HEK293 (cell line): Measurements from ENCODE around the gene CCDC50.

Experiments used
- ZIC2 ChIP-seq: fragments of 450-650 bp; formaldehyde crosslinking; IDR thresholded peaks from 2 replicates; pipeline ENCODE4 v1.5.1; 2016; ENCODE audit warnings: missing biosample characterization, missing genetic modification characterization
- ZNF10 ChIP-seq: fragments of 450-650 bp; formaldehyde crosslinking; IDR thresholded peaks from 2 replicates; pipeline ENCODE4 v1.5.1; 2017; ENCODE audit warnings: missing biosample characterization, missing genetic modification characterization
- ZNF610 ChIP-seq: fragments of 450-650 bp; formaldehyde crosslinking; IDR thresholded peaks from 2 replicates; pipeline ENCODE4 v1.5.1; 2016; ENCODE audit warnings: missing biosample characterization, missing genetic modification characterization, borderline replicate concordance
- ZNF776 ChIP-seq: fragments of 450-650 bp; formaldehyde crosslinking; IDR thresholded peaks from 2 replicates; pipeline ENCODE4 v1.5.0; 2017; ENCODE audit warnings: missing biosample characterization, missing genetic modification characterization, borderline replicate concordance
- TF ChIP-seq, protein P1 (sequence below): fragments of 450-650 bp; formaldehyde crosslinking; IDR thresholded peaks from 2 replicates; pipeline ENCODE4 v1.5.1; 2016; ENCODE audit warnings: missing biosample characterization, missing genetic modification characterization

- no peak for TF ChIP-seq ZNF10 (tag by site-specific recombination)
- TF ChIP-seq, protein P1, sequence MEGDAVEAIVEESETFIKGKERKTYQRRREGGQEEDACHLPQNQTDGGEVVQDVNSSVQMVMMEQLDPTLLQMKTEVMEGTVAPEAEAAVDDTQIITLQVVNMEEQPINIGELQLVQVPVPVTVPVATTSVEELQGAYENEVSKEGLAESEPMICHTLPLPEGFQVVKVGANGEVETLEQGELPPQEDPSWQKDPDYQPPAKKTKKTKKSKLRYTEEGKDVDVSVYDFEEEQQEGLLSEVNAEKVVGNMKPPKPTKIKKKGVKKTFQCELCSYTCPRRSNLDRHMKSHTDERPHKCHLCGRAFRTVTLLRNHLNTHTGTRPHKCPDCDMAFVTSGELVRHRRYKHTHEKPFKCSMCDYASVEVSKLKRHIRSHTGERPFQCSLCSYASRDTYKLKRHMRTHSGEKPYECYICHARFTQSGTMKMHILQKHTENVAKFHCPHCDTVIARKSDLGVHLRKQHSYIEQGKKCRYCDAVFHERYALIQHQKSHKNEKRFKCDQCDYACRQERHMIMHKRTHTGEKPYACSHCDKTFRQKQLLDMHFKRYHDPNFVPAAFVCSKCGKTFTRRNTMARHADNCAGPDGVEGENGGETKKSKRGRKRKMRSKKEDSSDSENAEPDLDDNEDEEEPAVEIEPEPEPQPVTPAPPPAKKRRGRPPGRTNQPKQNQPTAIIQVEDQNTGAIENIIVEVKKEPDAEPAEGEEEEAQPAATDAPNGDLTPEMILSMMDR (tag by site-specific recombination) = no peak
- no peak for TF ChIP-seq ZIC2 (tag by site-specific recombination)
- no peak for TF ChIP-seq ZNF610 (tag by site-specific recombination)
- TF ChIP-seq ZNF776 (tag by site-specific recombination) = no peak
Observed at GRCh38 chr3:191333298-191333880, 4.2 kb downstream of the CCDC50 start.
